Spleen (tissue), 7 donors: ENCODE results near the gene TFAP2C.

ENCODE experiments used
- POLR2A ChIP-seq, 3 donors: fragments of 450-650 bp; IDR thresholded peaks; one replicate each; pipeline ENCODE4 v1.5.1; 2017; ENCODE audit warnings: antibody characterized with exemption in 3 of 3, mild to moderate bottlenecking in 1 of 3
- TF ChIP-seq, protein P1 (sequence below), 11 experiments: fragments of 200-600 bp in 7 of 11; fragments of 450-650 bp in 4 of 11; sonication (generic) in 4 of 11; IDR thresholded peaks in 8 of 11; conservative IDR thresholded peaks in 3 of 11; 1 replicate in 7 of 11; 2 replicates in 4 of 11; pipeline versions ENCODE4 v1.4.0 to v1.8.0; 2016 to 2021; ENCODE audit warnings: antibody characterized with exemption in 11 of 11, inconsistent platforms in 4 of 11, mild to moderate bottlenecking in 1 of 11
- donor health status: DM: no; HTN: no; CAD: no; lungs with moderate emphysema.
- donor health status: DM: no; HTN: no; CAD: no.
- donor health status: DM: no; HTN: no; CAD: no.

DNA sequence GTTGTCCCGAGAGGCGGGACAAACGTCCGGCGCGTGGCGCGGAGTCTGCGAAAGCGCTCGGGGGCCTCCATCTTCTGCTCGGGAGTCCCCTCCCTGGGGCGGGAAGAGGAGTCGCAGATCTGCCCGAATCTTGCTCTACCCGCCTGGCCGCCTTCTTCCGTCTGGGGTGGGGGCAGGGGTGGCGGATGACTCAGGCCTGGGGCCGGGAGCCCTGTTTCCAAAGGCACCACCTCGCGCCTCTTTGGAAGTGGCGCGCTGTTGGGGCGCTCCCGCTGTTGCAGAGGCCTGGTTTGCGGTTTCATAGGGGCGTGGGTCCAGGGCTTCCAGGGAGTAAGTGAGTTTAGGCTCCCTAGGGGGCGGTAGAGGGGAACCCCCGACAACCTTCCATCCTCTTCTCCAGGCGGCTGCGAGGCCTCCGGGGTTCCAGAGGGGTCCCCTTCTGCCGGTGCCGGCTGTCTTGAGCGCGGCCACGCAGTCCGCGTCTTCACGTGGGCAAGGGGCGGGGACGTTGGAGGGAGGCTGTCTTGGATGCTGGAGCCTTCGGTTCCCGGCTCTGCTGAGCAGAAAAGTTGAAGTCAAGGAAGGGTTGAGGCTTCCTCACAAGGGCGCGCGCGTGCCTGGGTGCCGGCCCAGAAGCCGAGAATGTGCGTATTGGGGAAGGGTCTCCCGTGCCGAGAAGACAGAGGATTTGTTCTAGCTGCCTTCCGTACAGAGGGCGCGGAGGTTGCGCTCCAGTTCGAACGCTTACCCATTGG, 2.6 kb upstream of the TFAP2C start:
- TF ChIP-seq, protein P1, sequence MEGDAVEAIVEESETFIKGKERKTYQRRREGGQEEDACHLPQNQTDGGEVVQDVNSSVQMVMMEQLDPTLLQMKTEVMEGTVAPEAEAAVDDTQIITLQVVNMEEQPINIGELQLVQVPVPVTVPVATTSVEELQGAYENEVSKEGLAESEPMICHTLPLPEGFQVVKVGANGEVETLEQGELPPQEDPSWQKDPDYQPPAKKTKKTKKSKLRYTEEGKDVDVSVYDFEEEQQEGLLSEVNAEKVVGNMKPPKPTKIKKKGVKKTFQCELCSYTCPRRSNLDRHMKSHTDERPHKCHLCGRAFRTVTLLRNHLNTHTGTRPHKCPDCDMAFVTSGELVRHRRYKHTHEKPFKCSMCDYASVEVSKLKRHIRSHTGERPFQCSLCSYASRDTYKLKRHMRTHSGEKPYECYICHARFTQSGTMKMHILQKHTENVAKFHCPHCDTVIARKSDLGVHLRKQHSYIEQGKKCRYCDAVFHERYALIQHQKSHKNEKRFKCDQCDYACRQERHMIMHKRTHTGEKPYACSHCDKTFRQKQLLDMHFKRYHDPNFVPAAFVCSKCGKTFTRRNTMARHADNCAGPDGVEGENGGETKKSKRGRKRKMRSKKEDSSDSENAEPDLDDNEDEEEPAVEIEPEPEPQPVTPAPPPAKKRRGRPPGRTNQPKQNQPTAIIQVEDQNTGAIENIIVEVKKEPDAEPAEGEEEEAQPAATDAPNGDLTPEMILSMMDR (IDR thresholded peaks at IDR 0.05 in 8 of 11, conservative IDR thresholded peaks at IDR 0.05 in 3 of 11): no peak
- no peak for TF ChIP-seq POLR2A (IDR thresholded peaks at IDR 0.05)
